Testis (tissue), 3 donors: Measurements from ENCODE around the gene PPM1B. TPM values are rescaled to one million over a fixed set of nuclear protein-coding genes. Genes with fewer than 3 reads are reported as not detected.
"Not testable (repeated sequence)": the region's sequence is repeated elsewhere in the genome, so short reads cannot be mapped to it uniquely, and the experiment has no call there.

Experiments
- DNase-seq: peaks from one replicate; pipeline ENCODE4 v3.0.0-alpha.2; 2019
- H3K27ac ChIP-seq, 2 donors: fragments of 200-600 bp; sonication (generic); one replicate each; pipeline ENCODE4 v1.5.1; 2019
- H3K27me3 ChIP-seq: fragments of 200-600 bp; sonication (generic); one replicate; pipeline ENCODE4 v1.5.1; 2019
- H3K36me3 ChIP-seq: fragments of 200-600 bp; sonication (generic); one replicate; pipeline ENCODE4 v1.5.1; 2017; ENCODE audit warnings: low read depth; ENCODE audit errors: missing control alignments
- H3K4me1 ChIP-seq: fragments of 200-600 bp; sonication (generic); one replicate; pipeline ENCODE4 v1.5.1; 2019
- H3K4me3 ChIP-seq, 2 donors: fragments of 200-600 bp; sonication (generic); one replicate each; pipeline ENCODE4 v1.5.1; 2017 to 2019
- H3K9me3 ChIP-seq: fragments of 200-600 bp; sonication (generic); one replicate; pipeline ENCODE4 v1.5.1; 2017
- CTCF ChIP-seq, 3 experiments: fragments of 450-650 bp in 2 of 3; fragments of 200-600 bp in 1 of 3; sonication (generic) in 1 of 3; IDR thresholded peaks; one replicate each; pipeline ENCODE4 v1.5.1; 2016 to 2019; ENCODE audit warnings: antibody characterized with exemption in 3 of 3, mild to moderate bottlenecking in 2 of 3, moderate library complexity in 1 of 3
- POLR2A ChIP-seq: fragments of 450-650 bp; IDR thresholded peaks from one replicate; pipeline ENCODE4 v1.6.1; 2017; ENCODE audit warnings: antibody characterized with exemption, mild to moderate bottlenecking, moderate library complexity
- WGBS, 2 donors: methylation state at CpG; one replicate each; pipeline ENCODE4 v1.1.5; 2018; 5-methylcytosine and 5-hydroxymethylcytosine counted together
- intact Hi-C: fragments of 100-400 bp; cut with DNase I; formaldehyde crosslinking; loops from one replicate; pipeline ENCODE4 v1.15.1; 2023; ENCODE audit warnings: low total_unique reads
- polyA plus RNA-seq: library from polyadenylated mRNA; stranded (reverse); fragments of 350-450 nt; fragmentation: Illumina TruSeq; extraction: RNeasy Lipid Tissue Mini Kit (QIAGEN cat#74804); gene quantifications from one replicate; pipeline ENCODE4 v1.2.3, GENCODE V29; 2014; ENCODE audit warnings: low read depth, low replicate concordance; ENCODE audit not compliant: insufficient read depth
- total RNA-seq, 2 donors: library from RNA; depleted of rRNA; stranded (reverse); fragments of >200 nt; gene quantifications; one replicate each; pipeline ENCODE4 v1.2.3, GENCODE V29; 2016

The PPM1B gene
- total and polyA plus RNA-seq, 3 donors from 2014 or later = 49.9 to 64.6 (median 50.7) TPM

- H3K9me3 ChIP-seq = no peaks in the 10 kb centered on the region
- H3K4me1 ChIP-seq = peaks cover 8% of the 10 kb centered on the region
- no peaks in the 10 kb centered on the region for H3K27me3 ChIP-seq
- DNase-seq = no peak
- intact Hi-C loops = no loop called here
- H3K36me3 ChIP-seq = no peaks in the 10 kb centered on the region
- peak overlapping the region; percentile 94 to 98 for H3K4me3 ChIP-seq
- peak overlapping the region; percentile 97 to 98 for H3K27ac ChIP-seq
- no peak for TF ChIP-seq POLR2A
- 0 to 1% methylated on average over 3 of the region's 3 CpGs for WGBS, 2 donors
Observed at GRCh38 chr2:44170311-44170717, 1.6 kb downstream of the PPM1B start.

GRCh38 chr2:44171018-44171417, 2.3 kb downstream of the PPM1B start:
- Histone ChIP-seq H3K9me3 (no peaks in the 10 kb centered on the region), H3K27me3 (no peaks in the 10 kb centered on the region), H3K4me3 (peak overlapping the region in 1 of 2 donors; percentile 98), H3K27ac (peak overlapping the region; percentile 97 to 98), H3K36me3 (no peaks in the 10 kb centered on the region), H3K4me1 (peaks cover 8% of the 10 kb centered on the region)
- 5 to 11% methylated on average over 2 of the region's 2 CpGs for WGBS, 2 donors
- intact Hi-C loops = no loop called here
- no peak for TF ChIP-seq CTCF (IDR thresholded peaks at IDR 0.05)
- DNase-seq = no peak

GRCh38 chr2:44171442-44171841, 2.8 kb downstream of the PPM1B start:
- peak; percentile 30 for DNase-seq
- H3K9me3 ChIP-seq, H3K36me3 ChIP-seq, H3K27me3 ChIP-seq, intact Hi-C loops, H3K4me1 ChIP-seq, H3K4me3 ChIP-seq: not testable (repeated sequence)
- peak overlapping the region in 1 of 2 donors; percentile 97 for H3K27ac ChIP-seq
- WGBS, 2 donors = 66 to 69% methylated on average over 8 of the region's 8 CpGs

- H3K4me1 ChIP-seq = peaks cover 13% of the 10 kb centered on the region
- intact Hi-C loops = no loop called here
Observed at GRCh38 chr2:44172576-44172975, 3.9 kb downstream of the PPM1B start.

GRCh38 chr2:44178950-44179349, 10.3 kb downstream of the PPM1B start:
- no peaks in the 10 kb centered on the region for H3K36me3 ChIP-seq
- no peak for DNase-seq
- H3K9me3 ChIP-seq = no peaks in the 10 kb centered on the region
- H3K27ac ChIP-seq = no peak overlapping the region
- no peaks in the 10 kb centered on the region for H3K27me3 ChIP-seq
- H3K4me1 ChIP-seq = peaks cover 5% of the 10 kb centered on the region
- intact Hi-C loops = no loop called here
- no peak for TF ChIP-seq POLR2A
- TF ChIP-seq CTCF (IDR thresholded peaks at IDR 0.05) = no peak
- H3K4me3 ChIP-seq = no peak overlapping the region

More at GRCh38 chr2:44172576-44172975, 3.9 kb downstream of the PPM1B start:
- TF ChIP-seq POLR2A (no peak), CTCF (IDR thresholded peaks at IDR 0.05) (no peak)
- Histone ChIP-seq H3K4me3 (no peak overlapping the region), H3K27ac (no peak overlapping the region), H3K9me3 (no peaks in the 10 kb centered on the region), H3K27me3 (no peaks in the 10 kb centered on the region), H3K36me3 (no peaks in the 10 kb centered on the region)
- DNase-seq = no peak
- 91% methylated on average over 4 of the region's 4 CpGs for WGBS, 2 donors

- intact Hi-C loops = no loop called here
- peaks cover 5% of the 10 kb centered on the region for H3K4me1 ChIP-seq
Observed at GRCh38 chr2:44181648-44182047, 13.0 kb downstream of the PPM1B start.

More at GRCh38 chr2:44181648-44182047, 13.0 kb downstream of the PPM1B start:
- no peak for DNase-seq
- no peak overlapping the region for H3K4me3 ChIP-seq
- no peaks in the 10 kb centered on the region for H3K27me3 ChIP-seq
- 89 to 97% methylated on average over 2 of the region's 2 CpGs for WGBS, 2 donors
- H3K27ac ChIP-seq = no peak overlapping the region
- no peaks in the 10 kb centered on the region for H3K36me3 ChIP-seq
- H3K9me3 ChIP-seq = no peaks in the 10 kb centered on the region
- TF ChIP-seq POLR2A (no peak), CTCF (IDR thresholded peaks at IDR 0.05) (no peak)
